Endodermal cell (in vitro differentiated cells): ENCODE data around the gene VTI1A. TPM values are rescaled to one million over a fixed set of nuclear protein-coding genes. Genes with fewer than 3 reads are reported as not detected.

Experiments used
- DNase-seq: peaks from one replicate; pipeline ENCODE4 v3.0.0-alpha.2; 2017
- H3K27ac ChIP-seq: 2 replicates; pipeline ENCODE4 v1.5.1; 2013; ENCODE audit warnings: mild to moderate bottlenecking, low read depth, low read length, moderate library complexity
- H3K27me3 ChIP-seq: 2 replicates; pipeline ENCODE4 v1.6.1; 2013; ENCODE audit warnings: mild to moderate bottlenecking, low read length, moderate library complexity; ENCODE audit not compliant: insufficient read depth, control insufficient read depth, poor library complexity, severe bottlenecking
- H3K36me3 ChIP-seq: 2 replicates; pipeline ENCODE4 v1.7.0; 2013; ENCODE audit warnings: mild to moderate bottlenecking, low read length, moderate library complexity; ENCODE audit not compliant: control insufficient read depth, insufficient read depth
- H3K4me1 ChIP-seq: one replicate; pipeline ENCODE4 v1.7.0; 2013; ENCODE audit warnings: low read length; ENCODE audit not compliant: control insufficient read depth, insufficient read depth
- H3K4me3 ChIP-seq: 2 replicates; pipeline ENCODE4 v1.5.1; 2013; ENCODE audit warnings: mild to moderate bottlenecking, low read length, moderate library complexity
- H3K9ac ChIP-seq: 2 replicates; pipeline ENCODE4 v1.6.1; 2013; ENCODE audit warnings: mild to moderate bottlenecking, low read length, moderate library complexity; ENCODE audit not compliant: poor library complexity, severe bottlenecking; ENCODE audit errors: extremely low read depth
- H3K9me3 ChIP-seq: 2 replicates; pipeline ENCODE4 v1.6.1; 2013; ENCODE audit warnings: mild to moderate bottlenecking, low read length, moderate library complexity; ENCODE audit not compliant: control insufficient read depth
- H3K27ac Mint-ChIP-seq: 2 replicates; pipeline ENCODE4 v1.8.0; 2020; ENCODE audit warnings: mixed read lengths
- H3K27me3 Mint-ChIP-seq: 2 replicates; pipeline ENCODE4 v1.8.0; 2021; ENCODE audit warnings: mild to moderate bottlenecking, mixed read lengths; ENCODE audit not compliant: insufficient read depth
- H3K36me3 Mint-ChIP-seq: 2 replicates; pipeline ENCODE4 v1.8.0; 2020; ENCODE audit warnings: low read depth, mixed read lengths
- H3K4me1 Mint-ChIP-seq: 2 replicates; pipeline ENCODE4 v1.8.0; 2020; ENCODE audit warnings: mixed read lengths
- H3K4me3 Mint-ChIP-seq: 2 replicates; pipeline ENCODE4 v1.8.0; 2020; ENCODE audit warnings: mild to moderate bottlenecking, moderate library complexity, mixed read lengths
- H3K9me3 Mint-ChIP-seq: 2 replicates; pipeline ENCODE4 v1.8.0; 2020; ENCODE audit warnings: mild to moderate bottlenecking, mixed read lengths
- WGBS, 2 experiments: methylation state at CpG; one replicate each; pipeline versions ENCODE4 v1.1.5 to v1.1.7; 2013; ENCODE audit warnings: missing lambda C conversion rate in 2 of 2, mixed read lengths in 1 of 2; ENCODE audit not compliant: insufficient coverage in 1 of 2, insufficient read length in 1 of 2; 5-methylcytosine and 5-hydroxymethylcytosine counted together
- total RNA-seq, 2 donors: library from RNA; stranded (reverse); fragmentation: NEBNext Ultra II Directional in 1 of 2; extraction: Animal tissue kit (Norgen Biotek cat#: 25700) in 1 of 2; gene quantifications; 2 replicates in 1 of 2; 3 replicates in 1 of 2; pipeline ENCODE4 v1.2.1, GENCODE V29; 2021
- TF ChIP-seq, protein P1 (sequence below): fragments of 200-600 bp; sonication (generic); conservative IDR thresholded peaks from 2 replicates; pipeline ENCODE4 v1.5.0; 2021; ENCODE audit warnings: antibody characterized with exemption, mild to moderate bottlenecking

VTI1A gene
- total RNA-seq, 2 donors from 2014 or later: 27.0 to 29.9 TPM

DNA sequence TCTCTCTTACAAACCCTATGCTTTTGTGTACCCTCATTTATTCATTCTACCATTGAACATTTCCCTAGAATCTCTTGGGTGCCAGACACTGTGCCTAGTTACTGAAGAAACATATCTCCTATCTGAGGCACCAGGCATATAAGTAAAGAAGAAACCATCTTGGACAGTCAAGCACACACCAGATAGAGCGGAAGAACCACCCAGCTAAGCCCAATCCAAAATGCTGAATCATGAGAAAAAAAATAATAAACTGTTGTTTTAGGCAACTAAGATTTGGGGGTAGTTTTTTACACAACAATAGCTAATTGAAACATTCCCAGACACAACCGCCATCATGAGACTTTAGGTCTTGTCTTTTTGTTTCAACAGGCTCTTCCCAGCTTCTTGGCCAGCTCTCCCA, 400.8 kb downstream of the VTI1A start:
- H3K9me3 ChIP-seq: peaks cover 18% of the 10 kb centered on the region
- H3K4me1 Mint-ChIP-seq: peaks cover 8% of the 10 kb centered on the region
- H3K27me3 Mint-ChIP-seq: no peaks in the 10 kb centered on the region
- no peaks in the 10 kb centered on the region for H3K36me3 ChIP-seq
- H3K27ac ChIP-seq: no peak overlapping the region
- no peak overlapping the region for H3K27ac Mint-ChIP-seq
- TF ChIP-seq, protein P1, sequence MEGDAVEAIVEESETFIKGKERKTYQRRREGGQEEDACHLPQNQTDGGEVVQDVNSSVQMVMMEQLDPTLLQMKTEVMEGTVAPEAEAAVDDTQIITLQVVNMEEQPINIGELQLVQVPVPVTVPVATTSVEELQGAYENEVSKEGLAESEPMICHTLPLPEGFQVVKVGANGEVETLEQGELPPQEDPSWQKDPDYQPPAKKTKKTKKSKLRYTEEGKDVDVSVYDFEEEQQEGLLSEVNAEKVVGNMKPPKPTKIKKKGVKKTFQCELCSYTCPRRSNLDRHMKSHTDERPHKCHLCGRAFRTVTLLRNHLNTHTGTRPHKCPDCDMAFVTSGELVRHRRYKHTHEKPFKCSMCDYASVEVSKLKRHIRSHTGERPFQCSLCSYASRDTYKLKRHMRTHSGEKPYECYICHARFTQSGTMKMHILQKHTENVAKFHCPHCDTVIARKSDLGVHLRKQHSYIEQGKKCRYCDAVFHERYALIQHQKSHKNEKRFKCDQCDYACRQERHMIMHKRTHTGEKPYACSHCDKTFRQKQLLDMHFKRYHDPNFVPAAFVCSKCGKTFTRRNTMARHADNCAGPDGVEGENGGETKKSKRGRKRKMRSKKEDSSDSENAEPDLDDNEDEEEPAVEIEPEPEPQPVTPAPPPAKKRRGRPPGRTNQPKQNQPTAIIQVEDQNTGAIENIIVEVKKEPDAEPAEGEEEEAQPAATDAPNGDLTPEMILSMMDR: no peak
- no peak for DNase-seq
- no peak overlapping the region for H3K9ac ChIP-seq
- H3K27me3 ChIP-seq: no peaks in the 10 kb centered on the region
- H3K36me3 Mint-ChIP-seq: peaks cover 8% of the 10 kb centered on the region
- WGBS, 2 experiments: 100% methylated on average over 1 of the region's 2 CpGs
- H3K4me3 Mint-ChIP-seq: no peak overlapping the region
- H3K9me3 Mint-ChIP-seq: peaks cover 30% of the 10 kb centered on the region
- no peak overlapping the region for H3K4me3 ChIP-seq
- H3K4me1 ChIP-seq: peaks cover 5% of the 10 kb centered on the region

DNA sequence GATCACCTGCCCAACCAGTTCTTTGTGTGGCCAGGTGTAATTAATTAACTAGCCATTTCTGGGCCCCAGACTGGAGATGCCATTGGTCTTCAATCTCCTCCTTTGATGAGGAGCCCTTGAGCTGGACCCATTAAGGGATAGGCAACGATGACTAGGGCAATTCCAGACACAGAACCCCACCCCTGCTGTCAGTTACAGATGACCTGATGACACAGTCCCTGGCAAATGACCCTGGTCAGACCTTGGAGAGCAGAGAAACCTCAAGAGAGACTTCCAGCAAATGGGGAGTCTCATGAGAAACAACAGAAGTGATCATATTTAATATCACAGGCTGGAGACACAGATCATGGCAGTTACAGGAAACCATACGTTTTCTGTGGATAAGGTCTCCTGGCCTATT, 401.2 kb downstream of the VTI1A start:
- H3K4me3 ChIP-seq: no peak overlapping the region
- no peaks in the 10 kb centered on the region for H3K27me3 Mint-ChIP-seq
- DNase-seq: no peak
- H3K9me3 Mint-ChIP-seq: peaks cover 30% of the 10 kb centered on the region
- peaks cover 5% of the 10 kb centered on the region for H3K4me1 ChIP-seq
- H3K27ac ChIP-seq: no peak overlapping the region
- H3K9ac ChIP-seq: no peak overlapping the region
- peaks cover 6% of the 10 kb centered on the region for H3K4me1 Mint-ChIP-seq
- H3K9me3 ChIP-seq: peaks cover 18% of the 10 kb centered on the region
- H3K4me3 Mint-ChIP-seq: no peak overlapping the region
- no peaks in the 10 kb centered on the region for H3K36me3 ChIP-seq
- TF ChIP-seq, protein P1: no peak
- H3K27me3 ChIP-seq: no peaks in the 10 kb centered on the region
- WGBS, 2 experiments: 93 to 94% methylated on average over 2 of the region's 2 CpGs
- H3K36me3 Mint-ChIP-seq: peaks cover 8% of the 10 kb centered on the region
- H3K27ac Mint-ChIP-seq: no peak overlapping the region

DNA sequence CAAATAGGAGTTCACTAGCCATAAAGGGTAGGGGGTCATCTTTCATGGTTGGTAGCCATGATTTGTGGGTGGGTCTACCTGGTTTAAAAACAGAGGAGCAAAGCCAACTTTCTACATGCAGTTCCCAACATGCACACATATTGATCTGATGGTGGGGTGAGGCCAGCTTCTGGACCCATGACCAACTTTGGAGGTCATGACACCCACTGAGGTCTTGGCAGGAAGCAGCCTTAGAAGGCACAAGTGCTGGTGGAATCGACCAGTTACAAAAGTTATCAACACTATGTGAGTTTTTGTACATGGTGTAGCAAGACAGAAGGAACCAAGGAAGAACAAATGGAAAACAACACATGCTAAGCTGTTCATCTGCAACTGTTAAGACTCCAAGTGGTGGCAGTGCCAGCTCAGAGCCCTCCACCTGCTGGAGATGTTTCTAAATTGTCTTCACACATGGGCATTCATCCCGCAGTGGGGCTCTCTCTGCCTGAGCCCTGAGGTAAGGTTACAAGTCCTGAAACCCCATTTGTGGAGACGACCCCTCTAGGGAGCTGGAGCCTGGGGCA, 401.9 kb downstream of the VTI1A start:
- TF ChIP-seq, protein P1: no peak
- Mint-ChIP-seq H3K4me3 (no peak overlapping the region), H3K27ac (no peak overlapping the region), H3K27me3 (no peaks in the 10 kb centered on the region), H3K36me3 (peaks cover 8% of the 10 kb centered on the region), H3K9me3 (peaks cover 30% of the 10 kb centered on the region), H3K4me1 (no peaks in the 10 kb centered on the region)
- Histone ChIP-seq H3K4me1 (peaks cover 5% of the 10 kb centered on the region), H3K36me3 (no peaks in the 10 kb centered on the region), H3K9ac (no peak overlapping the region), H3K27ac (no peak overlapping the region), H3K27me3 (no peaks in the 10 kb centered on the region), H3K4me3 (no peak overlapping the region), H3K9me3 (peaks cover 18% of the 10 kb centered on the region)
- WGBS, 2 experiments: 87 to 89% methylated on average over 3 of the region's 3 CpGs
- DNase-seq: no peak
